Thyroid gland (tissue), 4 donors: ENCODE data around the gene EMC6.

Experiments
- POLR2A ChIP-seq, 2 donors: fragments of 450-650 bp; IDR thresholded peaks; one replicate each; pipeline ENCODE4 v1.6.1; 2017; ENCODE audit warnings: antibody characterized with exemption in 2 of 2, mild to moderate bottlenecking in 2 of 2, moderate library complexity in 1 of 2
- TF ChIP-seq, protein P1 (sequence below), 6 experiments: fragments of 200-600 bp in 3 of 6; fragments of 450-650 bp in 3 of 6; sonication (generic) in 3 of 6; IDR thresholded peaks; one replicate each; pipeline ENCODE4 v1.5.1; 2016 to 2019; ENCODE audit warnings: antibody characterized with exemption in 6 of 6, mild to moderate bottlenecking in 2 of 6, inconsistent platforms in 1 of 6, moderate library complexity in 1 of 6

DNA sequence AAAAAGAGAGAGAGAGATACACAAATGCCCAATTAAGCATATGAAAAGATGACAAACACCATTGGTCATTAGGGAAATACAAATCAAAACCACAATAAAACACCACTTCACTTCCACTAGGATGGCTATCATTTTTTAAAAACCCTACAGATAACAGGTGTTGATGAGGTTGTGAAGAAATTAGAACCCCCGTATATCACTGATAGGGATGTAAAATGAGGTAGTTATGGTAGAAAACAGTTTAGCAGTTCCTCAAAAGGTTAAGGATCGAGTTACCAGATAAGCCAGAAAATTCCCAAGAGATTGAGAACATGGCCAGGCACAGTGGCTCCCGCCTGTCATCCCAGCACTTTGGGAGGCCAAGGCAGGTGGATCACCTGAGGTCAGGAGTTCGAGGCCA is 24.5 kb downstream of the EMC6 start:
- TF ChIP-seq, protein P1, sequence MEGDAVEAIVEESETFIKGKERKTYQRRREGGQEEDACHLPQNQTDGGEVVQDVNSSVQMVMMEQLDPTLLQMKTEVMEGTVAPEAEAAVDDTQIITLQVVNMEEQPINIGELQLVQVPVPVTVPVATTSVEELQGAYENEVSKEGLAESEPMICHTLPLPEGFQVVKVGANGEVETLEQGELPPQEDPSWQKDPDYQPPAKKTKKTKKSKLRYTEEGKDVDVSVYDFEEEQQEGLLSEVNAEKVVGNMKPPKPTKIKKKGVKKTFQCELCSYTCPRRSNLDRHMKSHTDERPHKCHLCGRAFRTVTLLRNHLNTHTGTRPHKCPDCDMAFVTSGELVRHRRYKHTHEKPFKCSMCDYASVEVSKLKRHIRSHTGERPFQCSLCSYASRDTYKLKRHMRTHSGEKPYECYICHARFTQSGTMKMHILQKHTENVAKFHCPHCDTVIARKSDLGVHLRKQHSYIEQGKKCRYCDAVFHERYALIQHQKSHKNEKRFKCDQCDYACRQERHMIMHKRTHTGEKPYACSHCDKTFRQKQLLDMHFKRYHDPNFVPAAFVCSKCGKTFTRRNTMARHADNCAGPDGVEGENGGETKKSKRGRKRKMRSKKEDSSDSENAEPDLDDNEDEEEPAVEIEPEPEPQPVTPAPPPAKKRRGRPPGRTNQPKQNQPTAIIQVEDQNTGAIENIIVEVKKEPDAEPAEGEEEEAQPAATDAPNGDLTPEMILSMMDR (IDR thresholded peaks at IDR 0.05), result no peak
- TF ChIP-seq POLR2A (IDR thresholded peaks at IDR 0.05), result no peak
